ENCODE data around the gene H2BK1.

DNA sequence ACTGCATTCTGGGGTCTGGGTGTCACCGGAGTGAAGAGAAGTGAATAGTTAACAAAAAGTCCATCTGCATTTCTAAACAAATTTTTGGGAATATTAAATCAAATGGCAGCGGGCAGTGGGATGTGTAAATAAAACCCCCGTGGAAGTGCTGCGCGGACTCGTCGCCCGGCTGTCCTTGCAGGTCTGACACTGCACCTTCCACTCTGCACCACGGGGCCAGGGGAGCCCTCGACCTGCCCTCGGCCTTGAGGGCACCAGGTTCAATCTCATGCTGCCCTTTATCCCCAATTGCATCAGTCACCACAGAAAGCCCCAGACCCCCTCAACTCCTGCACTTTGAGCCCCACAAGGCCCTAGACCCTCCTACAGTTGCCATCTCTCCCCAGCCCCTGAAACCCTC lies 44.6 kb upstream of the H2BK1 start:
- TF ChIP-seq, protein P1, sequence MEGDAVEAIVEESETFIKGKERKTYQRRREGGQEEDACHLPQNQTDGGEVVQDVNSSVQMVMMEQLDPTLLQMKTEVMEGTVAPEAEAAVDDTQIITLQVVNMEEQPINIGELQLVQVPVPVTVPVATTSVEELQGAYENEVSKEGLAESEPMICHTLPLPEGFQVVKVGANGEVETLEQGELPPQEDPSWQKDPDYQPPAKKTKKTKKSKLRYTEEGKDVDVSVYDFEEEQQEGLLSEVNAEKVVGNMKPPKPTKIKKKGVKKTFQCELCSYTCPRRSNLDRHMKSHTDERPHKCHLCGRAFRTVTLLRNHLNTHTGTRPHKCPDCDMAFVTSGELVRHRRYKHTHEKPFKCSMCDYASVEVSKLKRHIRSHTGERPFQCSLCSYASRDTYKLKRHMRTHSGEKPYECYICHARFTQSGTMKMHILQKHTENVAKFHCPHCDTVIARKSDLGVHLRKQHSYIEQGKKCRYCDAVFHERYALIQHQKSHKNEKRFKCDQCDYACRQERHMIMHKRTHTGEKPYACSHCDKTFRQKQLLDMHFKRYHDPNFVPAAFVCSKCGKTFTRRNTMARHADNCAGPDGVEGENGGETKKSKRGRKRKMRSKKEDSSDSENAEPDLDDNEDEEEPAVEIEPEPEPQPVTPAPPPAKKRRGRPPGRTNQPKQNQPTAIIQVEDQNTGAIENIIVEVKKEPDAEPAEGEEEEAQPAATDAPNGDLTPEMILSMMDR (IDR thresholded peaks at IDR 0.05): no peak
- TF ChIP-seq POLR2A (IDR thresholded peaks at IDR 0.05): no peak
- TF ChIP-seq POLR2AphosphoS5 (IDR thresholded peaks at IDR 0.05; ENCODE audit: insufficient read depth in 1 of 2, low read depth in 1 of 2): no peak

All from vagina (tissue), 2 donors.